Measurements from ENCODE around the gene NCOA1.

NCOA1 gene

DNA sequence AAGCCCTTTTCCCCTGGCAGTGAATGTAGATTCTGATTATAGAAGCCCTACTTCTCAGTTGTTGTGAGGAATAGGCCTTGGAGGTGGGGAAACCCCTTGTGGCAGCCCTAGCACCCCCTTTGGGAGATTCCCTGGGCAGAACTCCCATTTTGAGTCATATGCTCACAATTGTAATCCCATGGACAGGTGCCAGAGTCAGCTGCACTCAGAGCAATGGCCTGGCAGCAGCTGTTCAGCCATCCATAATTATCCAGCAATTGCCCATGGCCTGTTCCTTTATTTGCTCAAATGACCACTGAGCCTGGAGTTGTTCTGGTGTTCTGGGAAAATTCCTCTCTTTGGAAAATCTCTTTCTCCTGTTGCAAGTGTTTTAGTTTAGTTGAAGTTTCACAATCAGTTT lies 230.4 kb downstream of the NCOA1 start:
- no peaks in the 10 kb centered on the region for H3K4me1 ChIP-seq (ENCODE audit: insufficient read depth, poor library complexity, severe bottlenecking)
- H3K27me3 ChIP-seq (ENCODE audit: insufficient read depth, poor library complexity, severe bottlenecking) = no peaks in the 10 kb centered on the region
- 0 out of 3 replicates have a peak, but pooled peaks have one; percentile 31 for ATAC-seq (ENCODE audit: low read depth)
- no peaks in the 10 kb centered on the region for H3K36me3 ChIP-seq (ENCODE audit: low read depth)
- H3K9me3 ChIP-seq (ENCODE audit: severe bottlenecking) = no peaks in the 10 kb centered on the region
- H3K27ac ChIP-seq (ENCODE audit: poor library complexity, severe bottlenecking) = no peak overlapping the region
- no peak for DNase-seq (ENCODE audit: low spot score)
- no peak overlapping the region for H3K4me3 ChIP-seq (ENCODE audit: severe bottlenecking)
- TF ChIP-seq, protein P1, sequence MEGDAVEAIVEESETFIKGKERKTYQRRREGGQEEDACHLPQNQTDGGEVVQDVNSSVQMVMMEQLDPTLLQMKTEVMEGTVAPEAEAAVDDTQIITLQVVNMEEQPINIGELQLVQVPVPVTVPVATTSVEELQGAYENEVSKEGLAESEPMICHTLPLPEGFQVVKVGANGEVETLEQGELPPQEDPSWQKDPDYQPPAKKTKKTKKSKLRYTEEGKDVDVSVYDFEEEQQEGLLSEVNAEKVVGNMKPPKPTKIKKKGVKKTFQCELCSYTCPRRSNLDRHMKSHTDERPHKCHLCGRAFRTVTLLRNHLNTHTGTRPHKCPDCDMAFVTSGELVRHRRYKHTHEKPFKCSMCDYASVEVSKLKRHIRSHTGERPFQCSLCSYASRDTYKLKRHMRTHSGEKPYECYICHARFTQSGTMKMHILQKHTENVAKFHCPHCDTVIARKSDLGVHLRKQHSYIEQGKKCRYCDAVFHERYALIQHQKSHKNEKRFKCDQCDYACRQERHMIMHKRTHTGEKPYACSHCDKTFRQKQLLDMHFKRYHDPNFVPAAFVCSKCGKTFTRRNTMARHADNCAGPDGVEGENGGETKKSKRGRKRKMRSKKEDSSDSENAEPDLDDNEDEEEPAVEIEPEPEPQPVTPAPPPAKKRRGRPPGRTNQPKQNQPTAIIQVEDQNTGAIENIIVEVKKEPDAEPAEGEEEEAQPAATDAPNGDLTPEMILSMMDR (IDR thresholded peaks at IDR 0.05; ENCODE audit: poor library complexity, severe bottlenecking) = no peak

DNA sequence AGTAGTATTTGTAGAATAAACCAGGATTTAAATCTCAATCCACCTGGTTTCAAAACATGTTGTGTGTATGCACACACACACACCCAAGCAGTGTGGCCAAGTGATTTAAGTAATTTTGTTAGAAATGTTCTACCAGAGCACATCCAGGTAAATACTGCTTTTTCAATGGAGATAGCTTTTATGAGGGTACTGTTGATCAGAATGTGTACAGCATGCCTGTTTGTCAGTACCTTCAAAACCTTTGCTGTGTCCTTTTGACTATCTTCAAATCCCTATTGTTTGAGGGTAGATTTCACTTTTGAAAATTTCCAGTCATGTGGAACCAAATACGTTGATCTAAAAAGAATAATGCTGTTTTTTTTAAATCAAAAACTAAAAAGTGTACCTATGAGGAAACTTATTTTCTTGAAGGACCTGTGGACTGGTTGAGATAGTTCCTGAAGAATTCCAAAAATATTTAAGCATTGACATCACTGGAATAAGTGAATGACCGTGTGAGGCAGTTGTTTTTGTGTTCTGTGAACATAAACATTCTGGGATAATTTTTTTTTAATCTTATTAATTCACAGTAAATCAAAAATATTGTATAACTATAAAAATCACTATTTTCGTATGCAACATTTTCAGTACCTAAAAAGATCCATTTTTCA lies 231.2 kb downstream of the NCOA1 start:
- no peaks in the 10 kb centered on the region for H3K27me3 ChIP-seq (ENCODE audit: insufficient read depth, poor library complexity, severe bottlenecking)
- no peak overlapping the region for H3K4me3 ChIP-seq (ENCODE audit: severe bottlenecking)
- ATAC-seq (ENCODE audit: low read depth) (no peak), DNase-seq (ENCODE audit: low spot score) (no peak)
- H3K36me3 ChIP-seq (ENCODE audit: low read depth) = no peaks in the 10 kb centered on the region
- H3K9me3 ChIP-seq (ENCODE audit: severe bottlenecking) = no peaks in the 10 kb centered on the region
- TF ChIP-seq, protein P1 (IDR thresholded peaks at IDR 0.05; ENCODE audit: poor library complexity, severe bottlenecking) = no peak
- H3K4me1 ChIP-seq (ENCODE audit: insufficient read depth, poor library complexity, severe bottlenecking) = no peaks in the 10 kb centered on the region
- H3K27ac ChIP-seq (ENCODE audit: poor library complexity, severe bottlenecking) = no peak overlapping the region

DNA sequence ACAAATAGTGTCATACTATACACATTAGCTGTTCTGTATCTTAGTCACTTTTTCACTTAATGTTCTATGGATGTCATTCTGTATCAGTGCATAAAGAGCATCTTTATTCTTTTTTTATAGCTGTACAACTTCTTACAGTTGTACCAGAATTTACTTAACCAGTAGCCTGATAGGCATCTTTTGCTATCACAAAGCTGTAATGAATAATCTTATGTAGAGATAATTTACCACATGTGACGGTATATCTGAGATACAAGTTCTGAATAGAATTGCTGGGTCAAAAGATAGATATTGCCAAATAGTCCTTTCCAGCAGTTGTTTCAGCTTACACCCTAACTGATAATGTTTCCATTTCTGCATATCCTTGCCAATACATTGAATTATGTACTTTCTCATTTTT lies 232.1 kb downstream of the NCOA1 start:
- Histone ChIP-seq H3K9me3 (ENCODE audit: severe bottlenecking) (no peaks in the 10 kb centered on the region), H3K27me3 (ENCODE audit: insufficient read depth, poor library complexity, severe bottlenecking) (no peaks in the 10 kb centered on the region), H3K4me3 (ENCODE audit: severe bottlenecking) (no peak overlapping the region), H3K27ac (ENCODE audit: poor library complexity, severe bottlenecking) (no peak overlapping the region), H3K4me1 (ENCODE audit: insufficient read depth, poor library complexity, severe bottlenecking) (no peaks in the 10 kb centered on the region), H3K36me3 (ENCODE audit: low read depth) (no peaks in the 10 kb centered on the region)
- ATAC-seq (ENCODE audit: low read depth) (no peak), DNase-seq (ENCODE audit: low spot score) (no peak)
- TF ChIP-seq, protein P1 (IDR thresholded peaks at IDR 0.05; ENCODE audit: poor library complexity, severe bottlenecking) = no peak

DNA sequence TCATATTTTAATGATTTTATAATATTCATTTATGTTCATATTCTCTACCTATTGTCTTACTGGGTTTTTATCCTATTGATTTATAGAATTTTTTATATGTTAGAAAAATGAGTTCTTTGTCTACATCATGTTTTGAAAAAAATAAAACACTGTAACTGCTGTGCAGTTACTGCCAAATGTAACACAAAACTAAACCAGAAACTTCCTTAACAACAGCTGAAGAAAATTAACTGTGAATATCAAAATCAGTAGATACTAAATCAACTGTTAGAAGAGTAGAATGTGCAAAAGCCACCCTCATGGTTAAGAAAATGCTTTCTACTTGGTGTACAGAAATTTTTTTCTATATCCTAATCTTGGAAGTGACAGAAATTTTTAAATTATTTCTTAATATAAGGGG lies 232.6 kb downstream of the NCOA1 start:
- Histone ChIP-seq H3K36me3 (ENCODE audit: low read depth) (no peaks in the 10 kb centered on the region), H3K27ac (ENCODE audit: poor library complexity, severe bottlenecking) (no peak overlapping the region), H3K9me3 (ENCODE audit: severe bottlenecking) (no peaks in the 10 kb centered on the region), H3K27me3 (ENCODE audit: insufficient read depth, poor library complexity, severe bottlenecking) (no peaks in the 10 kb centered on the region), H3K4me1 (ENCODE audit: insufficient read depth, poor library complexity, severe bottlenecking) (no peaks in the 10 kb centered on the region), H3K4me3 (ENCODE audit: severe bottlenecking) (no peak overlapping the region)
- TF ChIP-seq, protein P1 (IDR thresholded peaks at IDR 0.05; ENCODE audit: poor library complexity, severe bottlenecking) = no peak
- no peak for DNase-seq (ENCODE audit: low spot score)
- no peak for ATAC-seq (ENCODE audit: low read depth)

DNA sequence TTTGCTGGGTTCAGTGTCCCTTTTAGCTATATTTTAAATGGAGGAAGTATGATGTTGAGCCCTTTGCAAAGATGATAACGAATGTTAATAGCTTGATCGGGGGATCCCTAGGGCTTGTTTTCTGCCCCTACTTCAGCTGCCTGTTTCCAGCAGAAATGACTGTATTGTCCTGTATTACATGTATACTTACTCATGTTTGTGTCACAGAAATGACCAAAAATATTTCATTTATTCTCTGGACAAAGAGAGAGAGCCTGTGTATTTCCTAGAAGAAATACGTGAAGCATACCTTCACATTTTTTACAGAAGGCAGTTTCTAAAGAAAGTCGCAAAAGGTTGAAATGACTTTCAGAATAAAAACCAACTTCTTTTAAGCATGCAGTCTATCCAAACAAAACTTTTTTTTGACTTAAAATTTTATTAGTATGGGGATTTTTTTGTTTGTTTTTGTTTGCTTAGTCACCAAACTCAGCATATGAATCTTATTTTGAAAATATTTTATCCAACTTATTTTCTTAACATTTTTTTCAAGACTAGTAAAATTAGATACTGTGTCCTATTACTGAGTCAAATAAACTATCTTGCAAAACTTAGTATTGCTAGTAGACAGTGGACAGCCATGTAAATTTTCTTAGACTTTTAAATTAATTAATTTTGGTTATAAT lies 233.2 kb downstream of the NCOA1 start:
- DNase-seq (ENCODE audit: low spot score) (no peak), ATAC-seq (ENCODE audit: low read depth) (no peak)
- TF ChIP-seq, protein P1 (IDR thresholded peaks at IDR 0.05; ENCODE audit: poor library complexity, severe bottlenecking) = no peak
- H3K4me3 ChIP-seq (ENCODE audit: severe bottlenecking) = no peak overlapping the region
- no peaks in the 10 kb centered on the region for H3K9me3 ChIP-seq (ENCODE audit: severe bottlenecking)
- H3K27ac ChIP-seq (ENCODE audit: poor library complexity, severe bottlenecking) = no peak overlapping the region
- H3K36me3 ChIP-seq (ENCODE audit: low read depth) = no peaks in the 10 kb centered on the region
- no peaks in the 10 kb centered on the region for H3K4me1 ChIP-seq (ENCODE audit: insufficient read depth, poor library complexity, severe bottlenecking)
- H3K27me3 ChIP-seq (ENCODE audit: insufficient read depth, poor library complexity, severe bottlenecking) = no peaks in the 10 kb centered on the region

Measured in RWPE2 (cell line).